ENCODE data around the gene CBLB.

The CBLB gene

GRCh38 chr3:105850593-105850992 lies 18.2 kb downstream of the CBLB start:
- Histone ChIP-seq H3K4me1 (ENCODE audit: control insufficient read depth, insufficient read depth, low read length, poor library complexity, severe bottlenecking) (peaks cover 10% of the 10 kb centered on the region), H3K27ac (ENCODE audit: insufficient read depth, low read length, poor library complexity, severe bottlenecking) (no peak overlapping the region), H3K27me3 (replicated peaks; ENCODE audit: control insufficient read depth, insufficient read depth, low read length, poor library complexity, severe bottlenecking) (no peaks in the 10 kb centered on the region), H3K4me3 (ENCODE audit: insufficient read depth, low read depth, low read length, poor library complexity, severe bottlenecking) (no peak overlapping the region), H3K9me3 (ENCODE audit: control insufficient read depth, low read length) (no peaks in the 10 kb centered on the region), H3K36me3 (ENCODE audit: control insufficient read depth, insufficient read depth, low read length) (peaks cover 17% of the 10 kb centered on the region)
- DNase-seq: no peak

GRCh38 chr3:105848821-105849220 lies 20.0 kb downstream of the CBLB start:
- Histone ChIP-seq H3K27ac (ENCODE audit: insufficient read depth, low read length, poor library complexity, severe bottlenecking) (no peak overlapping the region), H3K9me3 (ENCODE audit: control insufficient read depth, low read length) (no peaks in the 10 kb centered on the region), H3K27me3 (replicated peaks; ENCODE audit: control insufficient read depth, insufficient read depth, low read length, poor library complexity, severe bottlenecking) (no peaks in the 10 kb centered on the region), H3K36me3 (ENCODE audit: control insufficient read depth, insufficient read depth, low read length) (peaks cover 9% of the 10 kb centered on the region), H3K4me3 (ENCODE audit: insufficient read depth, low read depth, low read length, poor library complexity, severe bottlenecking) (no peak overlapping the region), H3K4me1 (ENCODE audit: control insufficient read depth, insufficient read depth, low read length, poor library complexity, severe bottlenecking) (peaks cover 12% of the 10 kb centered on the region)
- no peak for DNase-seq

- DNase-seq: no peak
- peaks cover 12% of the 10 kb centered on the region for H3K4me1 ChIP-seq (ENCODE audit: control insufficient read depth, insufficient read depth, low read length, poor library complexity, severe bottlenecking)
- H3K36me3 ChIP-seq (ENCODE audit: control insufficient read depth, insufficient read depth, low read length): peaks cover 4% of the 10 kb centered on the region
- no peak overlapping the region for H3K4me3 ChIP-seq (ENCODE audit: insufficient read depth, low read depth, low read length, poor library complexity, severe bottlenecking)
- H3K9me3 ChIP-seq (ENCODE audit: control insufficient read depth, low read length): no peaks in the 10 kb centered on the region
- no peak overlapping the region for H3K27ac ChIP-seq (ENCODE audit: insufficient read depth, low read length, poor library complexity, severe bottlenecking)
- H3K27me3 ChIP-seq (replicated peaks; ENCODE audit: control insufficient read depth, insufficient read depth, low read length, poor library complexity, severe bottlenecking): no peaks in the 10 kb centered on the region
Observed at GRCh38 chr3:105847865-105848264, 20.9 kb downstream of the CBLB start.

GRCh38 chr3:105847452-105847851 lies 21.4 kb downstream of the CBLB start:
- no peaks in the 10 kb centered on the region for H3K9me3 ChIP-seq (ENCODE audit: control insufficient read depth, low read length)
- no peak overlapping the region for H3K4me3 ChIP-seq (ENCODE audit: insufficient read depth, low read depth, low read length, poor library complexity, severe bottlenecking)
- H3K27me3 ChIP-seq (replicated peaks; ENCODE audit: control insufficient read depth, insufficient read depth, low read length, poor library complexity, severe bottlenecking): no peaks in the 10 kb centered on the region
- no peak overlapping the region for H3K27ac ChIP-seq (ENCODE audit: insufficient read depth, low read length, poor library complexity, severe bottlenecking)
- H3K4me1 ChIP-seq (ENCODE audit: control insufficient read depth, insufficient read depth, low read length, poor library complexity, severe bottlenecking): peaks cover 12% of the 10 kb centered on the region
- no peak for DNase-seq
- peaks cover 7% of the 10 kb centered on the region for H3K36me3 ChIP-seq (ENCODE audit: control insufficient read depth, insufficient read depth, low read length)

GRCh38 chr3:105846809-105847208 lies 22.0 kb downstream of the CBLB start:
- Histone ChIP-seq H3K27ac (ENCODE audit: insufficient read depth, low read length, poor library complexity, severe bottlenecking) (no peak overlapping the region), H3K4me3 (ENCODE audit: insufficient read depth, low read depth, low read length, poor library complexity, severe bottlenecking) (no peak overlapping the region), H3K27me3 (replicated peaks; ENCODE audit: control insufficient read depth, insufficient read depth, low read length, poor library complexity, severe bottlenecking) (no peaks in the 10 kb centered on the region), H3K36me3 (ENCODE audit: control insufficient read depth, insufficient read depth, low read length) (peaks cover 7% of the 10 kb centered on the region), H3K9me3 (ENCODE audit: control insufficient read depth, low read length) (no peaks in the 10 kb centered on the region), H3K4me1 (ENCODE audit: control insufficient read depth, insufficient read depth, low read length, poor library complexity, severe bottlenecking) (peaks cover 12% of the 10 kb centered on the region)
- no peak for DNase-seq

- Histone ChIP-seq H3K27ac (ENCODE audit: insufficient read depth, low read length, poor library complexity, severe bottlenecking) (no peak overlapping the region), H3K27me3 (replicated peaks; ENCODE audit: control insufficient read depth, insufficient read depth, low read length, poor library complexity, severe bottlenecking) (no peaks in the 10 kb centered on the region), H3K9me3 (ENCODE audit: control insufficient read depth, low read length) (no peaks in the 10 kb centered on the region), H3K4me3 (ENCODE audit: insufficient read depth, low read depth, low read length, poor library complexity, severe bottlenecking) (no peak overlapping the region), H3K36me3 (ENCODE audit: control insufficient read depth, insufficient read depth, low read length) (peaks cover 7% of the 10 kb centered on the region), H3K4me1 (ENCODE audit: control insufficient read depth, insufficient read depth, low read length, poor library complexity, severe bottlenecking) (peaks cover 12% of the 10 kb centered on the region)
- DNase-seq: no peak
Observed at GRCh38 chr3:105845488-105845887, 23.3 kb downstream of the CBLB start.

GRCh38 chr3:105844704-105845103 lies 24.1 kb downstream of the CBLB start:
- Histone ChIP-seq H3K27me3 (replicated peaks; ENCODE audit: control insufficient read depth, insufficient read depth, low read length, poor library complexity, severe bottlenecking) (no peaks in the 10 kb centered on the region), H3K9me3 (ENCODE audit: control insufficient read depth, low read length) (no peaks in the 10 kb centered on the region), H3K27ac (ENCODE audit: insufficient read depth, low read length, poor library complexity, severe bottlenecking) (no peak overlapping the region), H3K4me1 (ENCODE audit: control insufficient read depth, insufficient read depth, low read length, poor library complexity, severe bottlenecking) (peaks cover 12% of the 10 kb centered on the region), H3K4me3 (ENCODE audit: insufficient read depth, low read depth, low read length, poor library complexity, severe bottlenecking) (no peak overlapping the region), H3K36me3 (ENCODE audit: control insufficient read depth, insufficient read depth, low read length) (peaks cover 7% of the 10 kb centered on the region)
- no peak for DNase-seq

- H3K36me3 ChIP-seq (ENCODE audit: control insufficient read depth, insufficient read depth, low read length): peaks cover 9% of the 10 kb centered on the region
- no peaks in the 10 kb centered on the region for H3K9me3 ChIP-seq (ENCODE audit: control insufficient read depth, low read length)
- no peak overlapping the region for H3K4me3 ChIP-seq (ENCODE audit: insufficient read depth, low read depth, low read length, poor library complexity, severe bottlenecking)
- no peak overlapping the region for H3K27ac ChIP-seq (ENCODE audit: insufficient read depth, low read length, poor library complexity, severe bottlenecking)
- no peak for DNase-seq
- no peaks in the 10 kb centered on the region for H3K27me3 ChIP-seq (replicated peaks; ENCODE audit: control insufficient read depth, insufficient read depth, low read length, poor library complexity, severe bottlenecking)
- H3K4me1 ChIP-seq (ENCODE audit: control insufficient read depth, insufficient read depth, low read length, poor library complexity, severe bottlenecking): peaks cover 9% of the 10 kb centered on the region
Observed at GRCh38 chr3:105843994-105844393, 24.8 kb downstream of the CBLB start.

- Histone ChIP-seq H3K4me3 (ENCODE audit: insufficient read depth, low read depth, low read length, poor library complexity, severe bottlenecking) (no peak overlapping the region), H3K36me3 (ENCODE audit: control insufficient read depth, insufficient read depth, low read length) (peaks cover 9% of the 10 kb centered on the region), H3K4me1 (ENCODE audit: control insufficient read depth, insufficient read depth, low read length, poor library complexity, severe bottlenecking) (peaks cover 5% of the 10 kb centered on the region), H3K9me3 (ENCODE audit: control insufficient read depth, low read length) (no peaks in the 10 kb centered on the region), H3K27me3 (replicated peaks; ENCODE audit: control insufficient read depth, insufficient read depth, low read length, poor library complexity, severe bottlenecking) (no peaks in the 10 kb centered on the region), H3K27ac (ENCODE audit: insufficient read depth, low read length, poor library complexity, severe bottlenecking) (no peak overlapping the region)
- DNase-seq: no peak
Observed at GRCh38 chr3:105842943-105843342, 25.9 kb downstream of the CBLB start.

GRCh38 chr3:105842449-105842848 lies 26.4 kb downstream of the CBLB start:
- H3K9me3 ChIP-seq (ENCODE audit: control insufficient read depth, low read length): no peaks in the 10 kb centered on the region
- no peak for DNase-seq
- H3K27me3 ChIP-seq (replicated peaks; ENCODE audit: control insufficient read depth, insufficient read depth, low read length, poor library complexity, severe bottlenecking): no peaks in the 10 kb centered on the region
- H3K4me3 ChIP-seq (ENCODE audit: insufficient read depth, low read depth, low read length, poor library complexity, severe bottlenecking): no peak overlapping the region
- peaks cover 5% of the 10 kb centered on the region for H3K4me1 ChIP-seq (ENCODE audit: control insufficient read depth, insufficient read depth, low read length, poor library complexity, severe bottlenecking)
- peaks cover 9% of the 10 kb centered on the region for H3K36me3 ChIP-seq (ENCODE audit: control insufficient read depth, insufficient read depth, low read length)
- H3K27ac ChIP-seq (ENCODE audit: insufficient read depth, low read length, poor library complexity, severe bottlenecking): no peak overlapping the region

GRCh38 chr3:105837947-105838346 lies 30.9 kb downstream of the CBLB start:
- Histone ChIP-seq H3K4me1 (ENCODE audit: control insufficient read depth, insufficient read depth, low read length, poor library complexity, severe bottlenecking) (no peaks in the 10 kb centered on the region), H3K27me3 (replicated peaks; ENCODE audit: control insufficient read depth, insufficient read depth, low read length, poor library complexity, severe bottlenecking) (no peaks in the 10 kb centered on the region), H3K27ac (ENCODE audit: insufficient read depth, low read length, poor library complexity, severe bottlenecking) (no peak overlapping the region), H3K4me3 (ENCODE audit: insufficient read depth, low read depth, low read length, poor library complexity, severe bottlenecking) (no peak overlapping the region), H3K9me3 (ENCODE audit: control insufficient read depth, low read length) (no peaks in the 10 kb centered on the region), H3K36me3 (ENCODE audit: control insufficient read depth, insufficient read depth, low read length) (peaks cover 8% of the 10 kb centered on the region)
- no peak for DNase-seq
